Measurements from ENCODE around the gene ARL11.

Gene ARL11

DNA sequence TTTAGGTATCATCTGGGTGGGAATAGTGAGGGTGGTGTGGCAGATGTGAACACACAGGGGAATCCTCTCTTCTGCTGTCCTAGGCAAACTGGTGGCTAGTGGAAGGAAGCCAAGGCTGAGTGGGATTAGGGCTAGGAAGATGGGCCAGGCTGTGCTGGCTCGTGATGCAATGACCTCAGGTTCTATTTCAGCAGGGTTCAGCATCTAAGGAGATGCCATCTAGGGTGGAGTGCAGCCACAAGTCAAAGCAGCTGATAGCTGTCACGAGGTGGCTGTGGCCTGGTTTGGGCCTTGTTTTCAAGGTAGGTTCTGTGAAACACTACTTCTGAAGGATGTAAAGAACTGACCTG is 21.6 kb downstream of the ARL11 start:
- DNase-seq, result no peak

- DNase-seq, result no peak
Observed at GRCh38 chr13:49651570-49652354, 23.5 kb downstream of the ARL11 start.

DNA sequence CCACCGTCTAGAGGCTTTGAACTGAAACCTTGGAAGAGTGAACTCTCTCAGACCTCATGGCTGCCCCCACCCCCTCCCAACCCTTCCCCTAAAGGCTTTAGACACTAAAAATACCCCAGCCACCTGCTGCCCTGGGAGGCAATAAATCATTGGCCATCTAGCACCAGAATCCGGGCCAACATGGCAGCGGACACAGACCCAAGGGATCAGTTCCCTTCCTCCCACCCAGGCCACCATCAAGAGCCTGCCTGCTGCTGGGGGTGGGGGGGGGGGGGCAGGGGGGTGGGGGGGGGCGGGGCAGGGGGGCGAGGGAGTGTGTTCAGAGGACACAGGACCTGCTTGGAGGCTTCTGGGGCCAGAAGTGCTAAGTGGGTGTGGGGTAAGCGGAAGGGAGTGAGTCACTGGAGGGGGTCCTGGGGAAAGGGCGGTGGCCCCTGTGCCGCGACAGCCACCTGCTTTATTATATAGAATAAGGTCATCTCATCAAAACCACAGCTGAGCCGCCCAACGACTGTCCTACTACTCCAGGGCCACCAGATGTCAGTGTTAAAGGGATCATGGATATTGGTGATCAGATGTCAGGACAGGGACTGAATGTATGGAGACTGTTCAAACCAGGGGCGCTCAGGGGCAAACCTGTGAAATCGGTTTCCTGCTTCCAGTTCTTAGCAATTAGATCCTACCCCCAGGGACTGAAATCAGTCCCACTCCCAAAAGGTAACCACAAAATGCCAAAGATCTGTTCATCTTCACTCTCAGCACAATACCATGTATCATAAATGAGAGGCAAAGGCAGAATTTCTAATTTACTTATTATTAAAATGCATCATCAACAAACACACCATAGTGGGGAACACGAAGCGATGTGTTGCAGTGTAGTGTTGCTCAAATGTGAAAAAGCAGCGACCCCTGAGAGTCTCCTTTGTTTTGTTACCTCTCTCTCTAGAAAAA is 24.3 kb downstream of the ARL11 start:
- DNase-seq, result no peak

DNA sequence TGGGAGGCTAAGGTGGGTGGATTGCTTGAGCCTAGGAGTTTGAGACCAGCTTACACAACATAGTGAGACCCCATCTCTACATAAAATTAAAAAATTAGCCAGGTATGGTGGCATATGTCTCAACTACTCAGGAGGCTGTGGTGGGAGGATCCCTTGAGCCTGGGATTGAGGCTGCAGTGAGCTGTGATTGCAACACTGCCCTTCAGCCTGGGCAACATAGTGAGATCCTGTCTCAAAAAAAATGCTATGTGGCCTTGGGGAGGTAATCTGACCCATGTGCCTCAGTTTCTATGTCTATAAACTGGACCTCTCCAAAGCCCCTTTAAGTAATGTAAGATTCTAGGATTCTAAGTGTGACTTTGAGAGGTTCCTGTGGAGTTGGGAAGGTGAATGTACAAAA is 25.2 kb downstream of the ARL11 start:
- DNase-seq, result no peak

DNA sequence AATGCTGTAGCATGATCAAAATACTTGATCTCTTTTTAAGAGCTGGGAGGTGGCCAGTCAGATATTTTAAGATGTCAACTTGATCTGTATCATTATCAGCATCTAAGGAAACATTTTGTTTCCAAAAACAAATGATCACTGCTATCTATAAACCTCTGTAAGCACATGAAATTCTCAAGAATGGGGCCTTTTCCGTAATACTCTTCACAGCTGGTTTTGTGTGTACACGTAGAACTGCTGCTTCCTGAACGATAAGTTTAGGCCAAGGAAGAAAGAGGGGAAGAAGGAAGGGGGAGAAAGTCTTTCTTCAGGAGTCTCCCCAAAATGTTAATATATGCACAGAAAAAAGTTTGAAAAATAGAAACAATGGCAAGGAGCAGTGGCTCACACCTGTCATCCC is 25.7 kb downstream of the ARL11 start:
- DNase-seq, result no peak

DNA sequence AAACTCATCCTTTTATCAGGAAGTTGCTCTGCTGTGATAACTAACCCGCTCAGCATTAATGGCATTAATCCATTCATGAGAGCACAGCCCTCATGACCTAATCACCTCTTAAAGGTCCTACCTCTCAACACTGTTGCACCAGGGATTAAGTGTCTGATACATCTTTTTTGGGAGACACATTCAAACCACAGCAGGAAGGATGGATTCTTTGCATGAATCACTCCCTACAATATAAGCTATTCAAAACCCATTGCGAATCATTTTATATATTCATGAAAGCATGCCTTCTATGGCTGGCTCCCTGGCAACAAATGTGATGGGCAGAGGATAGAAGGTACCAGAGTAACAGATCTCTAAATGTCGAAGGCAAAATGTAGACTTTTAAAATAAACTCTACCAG is 27.6 kb downstream of the ARL11 start:
- DNase-seq, result no peak

DNA sequence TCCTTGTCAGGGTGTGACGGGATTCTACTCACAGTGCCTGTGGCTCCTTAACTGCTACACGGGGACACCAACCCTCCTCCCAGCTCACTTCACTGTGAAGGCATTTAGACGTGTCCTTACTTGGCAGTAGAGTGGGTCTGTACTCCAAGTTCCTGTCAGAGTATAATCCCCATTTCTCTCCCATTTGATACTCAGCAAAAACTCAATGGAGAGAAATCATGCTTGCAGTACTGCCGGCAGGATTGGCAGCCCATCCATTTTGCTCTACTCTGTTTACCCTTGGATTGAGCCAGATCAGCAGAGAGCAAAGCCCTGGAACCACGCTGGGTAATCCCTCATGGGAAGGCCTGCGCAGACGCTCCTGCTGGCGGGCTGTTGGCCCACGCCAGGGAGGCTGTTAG is 28.9 kb downstream of the ARL11 start:
- no peak for DNase-seq

- DNase-seq, result no peak
Observed at GRCh38 chr13:49664606-49665005, 36.3 kb downstream of the ARL11 start.

- no peak for DNase-seq
Observed at GRCh38 chr13:49667773-49668172, 39.5 kb downstream of the ARL11 start.

GRCh38 chr13:49669735-49670309 is 41.5 kb downstream of the ARL11 start:
- DNase-seq, result no peak

DNA sequence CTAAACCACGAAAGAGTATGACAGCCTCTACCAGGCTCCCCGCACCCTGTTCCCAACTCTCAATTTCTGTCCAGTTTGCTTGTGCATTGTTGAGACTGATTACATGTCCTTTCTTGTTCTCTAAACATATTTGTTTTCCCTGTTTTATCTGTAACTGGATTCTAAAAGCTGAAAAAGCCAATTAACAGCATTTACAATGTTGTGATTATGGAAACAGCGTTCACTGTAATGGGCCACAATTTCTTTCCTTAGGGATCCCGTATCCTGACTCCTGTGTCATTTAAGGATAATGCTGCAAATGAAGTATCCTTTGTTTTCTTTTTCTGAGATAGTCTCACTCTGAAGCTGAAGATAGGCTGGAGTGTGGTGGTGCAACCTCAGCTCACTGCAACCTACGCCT is 42.5 kb downstream of the ARL11 start:
- DNase-seq, result no peak

- DNase-seq, result no peak
Observed at GRCh38 chr13:49676581-49677298, 48.4 kb downstream of the ARL11 start.

DNA sequence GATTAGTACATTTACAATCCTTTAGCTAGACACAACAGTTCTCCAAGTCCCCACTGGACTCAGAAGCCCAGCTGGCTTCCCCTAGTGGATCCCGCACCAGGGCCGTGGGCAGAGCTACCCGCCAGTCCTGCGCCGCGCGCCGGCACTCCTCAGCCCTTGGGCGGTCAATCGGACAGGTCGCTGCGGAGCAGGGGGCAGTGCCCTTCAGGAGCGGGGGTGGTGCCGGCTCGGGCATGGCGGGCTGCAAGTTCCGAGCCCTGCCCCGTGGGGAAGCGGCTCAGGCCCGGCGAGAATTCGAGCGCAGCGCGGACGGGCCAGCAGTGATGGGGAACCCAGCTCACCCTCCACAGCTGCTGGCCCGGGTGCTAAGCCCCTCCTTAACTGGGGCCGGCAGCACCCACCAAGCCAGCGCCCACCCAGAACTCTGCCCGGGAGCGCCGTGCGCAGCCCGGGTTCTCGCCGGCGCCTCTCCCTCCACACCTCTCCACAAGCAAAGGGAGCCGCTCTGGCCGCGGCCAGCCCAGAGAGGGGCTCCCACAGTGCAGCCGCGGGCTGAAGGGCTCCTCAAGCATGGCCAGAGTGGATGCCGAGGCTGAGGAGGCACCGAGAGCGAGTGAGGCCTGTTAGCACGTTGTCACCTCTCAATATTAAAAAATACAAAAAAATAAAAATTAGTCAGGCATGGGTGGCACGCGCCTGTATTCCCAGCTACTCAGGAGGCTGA is 50.0 kb downstream of the ARL11 start:
- DNase-seq, result no peak

GRCh38 chr13:49679246-49679645 is 50.9 kb downstream of the ARL11 start:
- DNase-seq, result no peak

DNA sequence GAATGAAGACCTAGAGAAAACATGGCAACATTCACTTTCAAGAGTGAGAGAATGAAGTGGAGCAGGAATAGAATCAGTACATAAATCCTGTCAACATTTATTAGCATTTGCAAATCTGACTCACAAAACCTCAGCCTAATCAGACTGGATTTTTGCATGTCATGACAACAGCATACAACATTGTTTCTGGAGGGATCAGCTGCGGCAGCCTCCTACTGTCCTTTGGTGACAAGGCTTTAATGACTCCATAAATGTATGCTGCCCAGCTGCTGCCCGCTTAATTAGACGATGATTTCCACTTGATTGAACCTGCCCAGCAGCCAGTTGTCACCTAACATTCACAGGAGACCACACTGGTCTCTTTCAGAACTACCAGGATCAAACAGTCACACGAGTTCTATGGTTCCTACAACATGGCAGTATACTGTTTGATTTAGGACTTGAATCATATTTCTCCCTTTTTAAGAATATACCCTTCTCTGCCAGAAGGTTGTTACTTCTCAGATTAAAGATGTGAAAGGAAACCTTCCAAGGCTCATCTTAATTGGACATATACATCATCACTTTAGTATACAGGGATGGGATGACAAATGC is 53.6 kb downstream of the ARL11 start:
- DNase-seq, result no peak
